Measurements from ENCODE around the gene FKBP1A. TPM values are rescaled to one million over a fixed set of nuclear protein-coding genes. Genes with fewer than 3 reads are reported as not detected.
A peak's percentile ranks its signal among the peaks of the same experiment; 100 is the strongest.

The FKBP1A gene
- total RNA-seq, 1 experiment from 2014 or later: 196 TPM

- peaks cover 4 to 12% of the 10 kb centered on the region in 2 experiments; a peak in 4 of 5 replicates for H3K9me3 Mint-ChIP-seq
- H2AK5ac ChIP-seq (ENCODE audit: insufficient read length, low read length): no peak overlapping the region
- H4K91ac ChIP-seq (ENCODE audit: insufficient read length, low read depth, low read length): peak overlapping the region; percentile 26
- H3K23me2 ChIP-seq (ENCODE audit: insufficient read length, low read depth, low read length, poor library complexity, severe bottlenecking): no peaks in the 10 kb centered on the region
- no peak overlapping the region for H3K4me3 Mint-ChIP-seq
- peak overlapping the region; percentile 13 to 72 (median 44); a peak in 4 of 7 replicates for H3K27ac Mint-ChIP-seq
- H3K4ac ChIP-seq (ENCODE audit: low read depth, low read length): no peak overlapping the region
- H3K4me1 ChIP-seq (ENCODE audit: insufficient read depth, low read length): peaks cover 7% of the 10 kb centered on the region
- no peak overlapping the region for H4K8ac ChIP-seq (replicated peaks; ENCODE audit: insufficient read length, low read depth, low read length)
- no peak overlapping the region for H2BK12ac ChIP-seq (ENCODE audit: insufficient read length, low read depth, low read length)
- H3K27me3 ChIP-seq (ENCODE audit: insufficient read depth, low read length): no peaks in the 10 kb centered on the region
- H3K9me3 ChIP-seq (ENCODE audit: control insufficient read depth, low read depth, low read length): no peaks in the 10 kb centered on the region
- no peaks in the 10 kb centered on the region for H3K27me3 Mint-ChIP-seq (ENCODE audit: low read depth)
- no peak overlapping the region for H2AFZ ChIP-seq (ENCODE audit: low read length)
- no peak overlapping the region for H3K18ac ChIP-seq (ENCODE audit: insufficient read length, low read depth, low read length)
- H2BK20ac ChIP-seq (ENCODE audit: low read depth, low read length, poor library complexity, severe bottlenecking): no peak overlapping the region
- H3K56ac ChIP-seq (ENCODE audit: insufficient read length, low read depth, low read length): no peak overlapping the region
- H3K27ac ChIP-seq (ENCODE audit: insufficient read length, low read depth, low read length): no peak overlapping the region
- H3K9ac ChIP-seq (ENCODE audit: extremely low read depth, insufficient read length, low read length): no peak overlapping the region
- H3K4me1 Mint-ChIP-seq: peaks cover 51 to 65% of the 10 kb centered on the region in 2 experiments
- no peaks in the 10 kb centered on the region for H4K20me1 ChIP-seq (ENCODE audit: control insufficient read depth, insufficient read depth, insufficient read length)
- no CpG with 5 or more reads among the region's 4 CpGs for WGBS (ENCODE audit: extremely low coverage, insufficient read length, low lambda C conversion rate)
- TF ChIP-seq, protein P1, sequence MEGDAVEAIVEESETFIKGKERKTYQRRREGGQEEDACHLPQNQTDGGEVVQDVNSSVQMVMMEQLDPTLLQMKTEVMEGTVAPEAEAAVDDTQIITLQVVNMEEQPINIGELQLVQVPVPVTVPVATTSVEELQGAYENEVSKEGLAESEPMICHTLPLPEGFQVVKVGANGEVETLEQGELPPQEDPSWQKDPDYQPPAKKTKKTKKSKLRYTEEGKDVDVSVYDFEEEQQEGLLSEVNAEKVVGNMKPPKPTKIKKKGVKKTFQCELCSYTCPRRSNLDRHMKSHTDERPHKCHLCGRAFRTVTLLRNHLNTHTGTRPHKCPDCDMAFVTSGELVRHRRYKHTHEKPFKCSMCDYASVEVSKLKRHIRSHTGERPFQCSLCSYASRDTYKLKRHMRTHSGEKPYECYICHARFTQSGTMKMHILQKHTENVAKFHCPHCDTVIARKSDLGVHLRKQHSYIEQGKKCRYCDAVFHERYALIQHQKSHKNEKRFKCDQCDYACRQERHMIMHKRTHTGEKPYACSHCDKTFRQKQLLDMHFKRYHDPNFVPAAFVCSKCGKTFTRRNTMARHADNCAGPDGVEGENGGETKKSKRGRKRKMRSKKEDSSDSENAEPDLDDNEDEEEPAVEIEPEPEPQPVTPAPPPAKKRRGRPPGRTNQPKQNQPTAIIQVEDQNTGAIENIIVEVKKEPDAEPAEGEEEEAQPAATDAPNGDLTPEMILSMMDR (conservative IDR thresholded peaks at IDR 0.05): no peak
- H2BK5ac ChIP-seq (ENCODE audit: insufficient read length, low read length): no peak overlapping the region
- H4K5ac ChIP-seq (ENCODE audit: insufficient read length, low read depth, low read length): no peak overlapping the region
- H3K36me3 Mint-ChIP-seq (ENCODE audit: insufficient read depth in 1 of 3, low read depth in 3 of 3): peaks cover 0 to 8% (median 0%) of the 10 kb centered on the region in 3 experiments; a peak in 3 of 7 replicates
- H3K79me1 ChIP-seq (ENCODE audit: insufficient read depth, low read depth, low read length, poor library complexity, severe bottlenecking): no peaks in the 10 kb centered on the region
- DNase-seq: no peak
- H3K79me2 ChIP-seq (ENCODE audit: insufficient read depth, low read length): no peaks in the 10 kb centered on the region
- H3K4me2 ChIP-seq (ENCODE audit: insufficient read depth, insufficient read length, low read length): no peak overlapping the region
- H2BK120ac ChIP-seq (ENCODE audit: low read depth, low read length, poor library complexity, severe bottlenecking): no peak overlapping the region
- no peak overlapping the region for H3T11ph ChIP-seq (ENCODE audit: low read length)
- no peak overlapping the region for H2BK15ac ChIP-seq (ENCODE audit: low read depth, low read length)
- H3K14ac ChIP-seq (ENCODE audit: insufficient read depth, low read length): no peak overlapping the region
- H3K23ac ChIP-seq (ENCODE audit: insufficient read length, low read depth, low read length): no peak overlapping the region
These were observed 33.5 kb upstream of the FKBP1A start for GRCh38 chr20:1426231-1426849.

All from H9 (cell line).